GM12878 (cell line): ENCODE results near the gene ELF2. TPM values are rescaled to one million over a fixed set of nuclear protein-coding genes. Genes with fewer than 3 reads are reported as not detected.

Experiments used
- ATAC-seq: fragments of 200-7000 bp; cut with Tn5 transposase; 3 replicates; pipeline ENCODE4 v1.9.1; 2020; ENCODE audit warnings: mild to moderate bottlenecking, moderate library complexity
- BruUV-seq: library from RNA; stranded (reverse); fragments of 400-500 nt; replicated peaks from 2 replicates; lab custom pipeline; 2021; lab: Mats Ljungman, UMichigan
- CTCF ChIA-PET: fragments of 300-600 bp; sonication (Branson Sonifier 250); formaldehyde crosslinking; extraction: SDS; loops from one replicate; lab custom pipeline; 2021; ENCODE audit warnings: inconsistent platforms; lab: Yijun Ruan, JAX
- POLR2A ChIA-PET: fragments of 350-600 bp; formaldehyde crosslinking; extraction: SDS; loops from one replicate; lab custom pipeline; 2021; ENCODE audit warnings: inconsistent platforms; lab: Charles Lee
- RAD21 ChIA-PET: fragments of 300-600 bp; sonication (Branson Sonifier 250); formaldehyde crosslinking; loops from one replicate; lab custom pipeline; 2023; ENCODE audit warnings: antibody characterized with exemption; ENCODE audit not compliant: unreplicated experiment; lab: Charles Lee
- SMC1A ChIA-PET: fragments of 300-600 bp; sonication (Branson Sonifier 250); formaldehyde crosslinking; loops from one replicate; lab custom pipeline; 2023; ENCODE audit not compliant: unreplicated experiment, uncharacterized antibody; lab: Charles Lee
- DNase-seq: peaks from one replicate; pipeline ENCODE4 v3.0.0-alpha.2; 2011; ENCODE audit warnings: low read depth, low spot score
- FAIRE-seq: peaks from 3 replicates; lab custom pipeline; 2011; peaks lifted over from hg19 to GRCh38; lab: Jason Lieb, UNC
- H2AFZ ChIP-seq: 2 replicates; pipeline ENCODE4 v1.6.0; 2011; ENCODE audit warnings: low read depth, low read length, control low read depth; ENCODE audit not compliant: control insufficient read depth
- H3K27ac ChIP-seq: 2 replicates; pipeline ENCODE4 v1.5.1; 2011; ENCODE audit warnings: control low read depth; ENCODE audit not compliant: control insufficient read depth, insufficient read depth
- H3K27me3 ChIP-seq, 2 experiments: replicated peaks in 1 of 2; 2 replicates each; pipeline versions ENCODE4 v1.6.0 to v1.6.1; 2011; ENCODE audit warnings: low read length in 1 of 2; ENCODE audit not compliant: control insufficient read depth in 2 of 2, insufficient read depth in 2 of 2
- H3K36me3 ChIP-seq, 2 experiments: 2 replicates each; pipeline ENCODE4 v1.5.1; 2011; ENCODE audit warnings: low read length in 1 of 2; ENCODE audit not compliant: control insufficient read depth in 2 of 2, insufficient read depth in 2 of 2
- H3K4me1 ChIP-seq: 2 replicates; pipeline ENCODE4 v1.6.1; 2011; ENCODE audit warnings: mild to moderate bottlenecking, low read length, moderate library complexity, mixed read lengths; ENCODE audit not compliant: control insufficient read depth, insufficient read depth
- H3K4me2 ChIP-seq: 2 replicates; pipeline ENCODE4 v1.6.0; 2011; ENCODE audit warnings: control low read depth; ENCODE audit not compliant: control insufficient read depth, insufficient read depth
- H3K4me3 ChIP-seq: fragments of 200-600 bp; sonication (generic); 2 replicates; pipeline ENCODE4 v1.5.1; 2016
- H3K79me2 ChIP-seq: 2 replicates; pipeline ENCODE4 v1.6.0; 2011; ENCODE audit warnings: low read length; ENCODE audit not compliant: control insufficient read depth, insufficient read depth
- H3K9ac ChIP-seq: 2 replicates; pipeline ENCODE4 v1.8.0; 2011; ENCODE audit warnings: low read length, control low read depth, mixed read lengths; ENCODE audit not compliant: control insufficient read depth, insufficient read depth
- H3K9me3 ChIP-seq: replicated peaks from 3 replicates; pipeline ENCODE4 v1.5.1; 2011; ENCODE audit warnings: mild to moderate bottlenecking, low read length; ENCODE audit not compliant: control insufficient read depth, insufficient read depth
- H4K20me1 ChIP-seq: 2 replicates; pipeline ENCODE4 v1.6.0; 2011; ENCODE audit not compliant: control insufficient read depth, insufficient read depth
- BHLHE40 ChIP-seq, 2 experiments: fragments of 450-650 bp in 1 of 2; IDR thresholded peaks; 2 replicates each; pipeline ENCODE4 v1.6.1; 2011 to 2017; ENCODE audit warnings: low read depth in 2 of 2, borderline replicate concordance in 1 of 2, improper control_type of control experiment in 1 of 2, low read length in 1 of 2, mild to moderate bottlenecking in 1 of 2
- CHD1 ChIP-seq: IDR thresholded peaks from 2 replicates; pipeline ENCODE4 v1.6.1; 2012; ENCODE audit warnings: low read depth, low read length, improper control_type of control experiment
- FOXM1 ChIP-seq: IDR thresholded peaks from 2 replicates; pipeline ENCODE4 v1.6.1; 2012; ENCODE audit warnings: low read depth, mild to moderate bottlenecking, inconsistent platforms, low read length, moderate library complexity
- IKZF2 ChIP-seq, 2 experiments: fragments of 450-650 bp; IDR thresholded peaks; 2 replicates each; pipeline ENCODE4 v1.6.1; 2017; ENCODE audit warnings: mild to moderate bottlenecking in 2 of 2, moderate library complexity in 2 of 2
- RAD21 ChIP-seq: IDR thresholded peaks from 2 replicates; pipeline ENCODE4 v1.6.1; 2011; ENCODE audit warnings: mild to moderate bottlenecking, low read depth, low read length, moderate library complexity; ENCODE audit not compliant: insufficient read depth
- SMARCA5 ChIP-seq: fragments of 450-650 bp; IDR thresholded peaks from 2 replicates; pipeline ENCODE4 v1.6.1; 2017; ENCODE audit warnings: mild to moderate bottlenecking
- SMC3 ChIP-seq: IDR thresholded peaks from 2 replicates; pipeline ENCODE4 v1.6.1; 2011; ENCODE audit warnings: low read length, improper control_type of control experiment, borderline replicate concordance
- SPI1 ChIP-seq: IDR thresholded peaks from 2 replicates; pipeline ENCODE4 v1.6.1; 2011; ENCODE audit warnings: low read depth, mild to moderate bottlenecking, low read length, moderate library complexity, borderline replicate concordance; ENCODE audit not compliant: insufficient read depth
- YY1 ChIP-seq: IDR thresholded peaks from 2 replicates; pipeline ENCODE4 v1.6.1; 2011; ENCODE audit warnings: low read depth, mild to moderate bottlenecking, low read length
- WGBS: methylation state at CpG from one replicate; pipeline ENCODE4 v1.1.6; 2016; ENCODE audit warnings: low lambda C conversion rate; ENCODE audit not compliant: insufficient replicate concordance, insufficient coverage; ENCODE audit errors: missing lambda C conversion rate; 5-methylcytosine and 5-hydroxymethylcytosine counted together
- in situ Hi-C: fragments of 300-500 bp; cut with MboI; formaldehyde crosslinking; loops from 9 replicates; pipeline ENCODE4 v1.14.3; 2018; ENCODE audit warnings: mixed read lengths
- intact Hi-C: fragments of 100-400 bp; cut with micrococcal nuclease; formaldehyde crosslinking; loops from one replicate; pipeline ENCODE4 v1.14.2; 2022; ENCODE audit not compliant: unreplicated experiment
- polyA plus RNA-seq, 11 experiments: library from polyadenylated mRNA; depleted of rRNA in 4 of 11; unstranded in 6 of 11; stranded (reverse) in 5 of 11; fragments of >200 nt; fragmentation: Nextera tagmentation in 4 of 11; fragmentation: Illumina TruSeq in 1 of 11; extraction: Ambion mirVana in 4 of 11; extraction: Trizol in 1 of 11; gene quantifications; 1 replicate in 1 of 11; 2 replicates in 10 of 11; pipeline versions ENCODE4 v1.2.1 to v1.2.3, GENCODE V29; 2011 to 2016; ENCODE audit warnings: inconsistent platforms in 2 of 11, missing spikeins in 2 of 11, low read depth in 1 of 11
- total RNA-seq, 4 experiments: library from RNA; depleted of rRNA in 3 of 4; stranded (reverse); fragments of >200 nt in 3 of 4; fragmentation: Illumina TruSeq in 1 of 4; extraction: Trizol in 1 of 4; gene quantifications; 2 replicates each; pipeline versions ENCODE4 v1.2.1 to v1.2.3, GENCODE V29; 2013 to 2021
- TF ChIP-seq, protein P1 (sequence below), 3 experiments: IDR thresholded peaks in 2 of 3; conservative IDR thresholded peaks in 1 of 3; 2 replicates each; pipeline ENCODE4 v1.5.1; 2011; ENCODE audit warnings: low read depth in 3 of 3, low read length in 3 of 3, mild to moderate bottlenecking in 3 of 3, control low read depth in 2 of 3, moderate library complexity in 2 of 3, inconsistent platforms in 1 of 3, mixed read lengths in 1 of 3; ENCODE audit not compliant: control insufficient read depth in 2 of 3, insufficient read depth in 1 of 3; ENCODE audit errors: extremely low read depth in 1 of 3

Gene ELF2
- total and polyA plus RNA-seq, 10 of the 15 experiments (the other 5 are each of a cell fraction or from before 2014, with no cell fraction given), result 10.5 to 30.1 (median 20.5) TPM

DNA sequence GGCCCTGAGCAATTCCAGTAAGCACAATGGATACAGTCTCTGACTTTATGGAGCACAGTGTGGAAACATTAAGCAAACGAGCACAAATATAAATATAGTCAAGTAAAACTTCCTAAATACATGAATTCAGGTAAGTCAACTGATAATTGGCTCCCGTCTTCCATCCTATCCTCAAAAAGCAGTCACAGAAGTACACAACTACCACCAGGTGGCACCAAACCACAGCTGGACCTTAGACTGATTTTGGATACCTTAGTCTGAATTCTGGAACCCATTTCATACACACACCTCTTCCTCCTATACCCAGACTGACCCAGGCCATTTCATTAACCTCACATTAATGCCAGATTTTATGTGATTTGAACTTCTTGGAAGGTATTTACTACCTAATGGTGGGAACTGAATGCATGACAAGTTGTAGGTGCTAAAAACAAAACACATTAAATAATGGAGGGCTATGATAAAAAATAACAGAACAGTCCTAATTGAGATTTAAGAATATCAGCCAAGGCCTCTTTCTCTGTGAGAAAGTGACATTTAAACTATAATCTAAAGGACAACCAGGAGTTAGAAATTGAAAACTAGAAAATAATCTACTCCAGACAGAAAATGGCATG is 77.5 kb downstream of the ELF2 start:
- H3K27me3 ChIP-seq, result no peaks in the 10 kb centered on the region
- H2AFZ ChIP-seq, result no peak overlapping the region
- H3K9ac ChIP-seq, result no peak overlapping the region
- BruUV-seq, result no TSS peak
- no peaks in the 10 kb centered on the region for H3K4me1 ChIP-seq
- ChIA-PET SMC1A (interaction anchor here (0.9 to 3.9 kb wide), 19 partner anchors 9 to 200 kb away, joined by 3 to 26 read pairs (median 5); no protein-coding TSS in a partner anchor), POLR2A (no interaction called here), CTCF (interaction anchor here (0.5 to 6.7 kb wide), 25 partner anchors 9 to 539 kb away, joined by 3 to 69 read pairs (median 4); partner anchors contain the start of gene NAA15), RAD21 (interaction anchor here (1.2 to 4.2 kb wide), 5 partner anchors 69 to 196 kb away, joined by 4 to 27 read pairs (median 15); partner anchors contain the start of gene ELF2)
- WGBS, result 0% methylated on average over 2 of the region's 2 CpGs
- no peaks in the 10 kb centered on the region for H3K79me2 ChIP-seq
- DNase-seq (peak; percentile 45), FAIRE-seq (peak; percentile 91), ATAC-seq (peak; percentile 93)
- no peak overlapping the region for H3K4me2 ChIP-seq
- in situ Hi-C loops, result no loop called here
- peak; percentile 33; the same call in 1 of the 2 replicates for TF ChIP-seq SMARCA5
- TF ChIP-seq RAD21, result peak; percentile 92
- no peak for TF ChIP-seq SPI1
- 0 out of 2 replicates have a peak, but pooled peaks have one; percentile 59 for TF ChIP-seq FOXM1
- peak; percentile 95 for TF ChIP-seq SMC3
- TF ChIP-seq, protein P1, sequence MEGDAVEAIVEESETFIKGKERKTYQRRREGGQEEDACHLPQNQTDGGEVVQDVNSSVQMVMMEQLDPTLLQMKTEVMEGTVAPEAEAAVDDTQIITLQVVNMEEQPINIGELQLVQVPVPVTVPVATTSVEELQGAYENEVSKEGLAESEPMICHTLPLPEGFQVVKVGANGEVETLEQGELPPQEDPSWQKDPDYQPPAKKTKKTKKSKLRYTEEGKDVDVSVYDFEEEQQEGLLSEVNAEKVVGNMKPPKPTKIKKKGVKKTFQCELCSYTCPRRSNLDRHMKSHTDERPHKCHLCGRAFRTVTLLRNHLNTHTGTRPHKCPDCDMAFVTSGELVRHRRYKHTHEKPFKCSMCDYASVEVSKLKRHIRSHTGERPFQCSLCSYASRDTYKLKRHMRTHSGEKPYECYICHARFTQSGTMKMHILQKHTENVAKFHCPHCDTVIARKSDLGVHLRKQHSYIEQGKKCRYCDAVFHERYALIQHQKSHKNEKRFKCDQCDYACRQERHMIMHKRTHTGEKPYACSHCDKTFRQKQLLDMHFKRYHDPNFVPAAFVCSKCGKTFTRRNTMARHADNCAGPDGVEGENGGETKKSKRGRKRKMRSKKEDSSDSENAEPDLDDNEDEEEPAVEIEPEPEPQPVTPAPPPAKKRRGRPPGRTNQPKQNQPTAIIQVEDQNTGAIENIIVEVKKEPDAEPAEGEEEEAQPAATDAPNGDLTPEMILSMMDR (IDR thresholded peaks at IDR 0.05 in 2 of 3, conservative IDR thresholded peaks at IDR 0.05 in 1 of 3; ENCODE audit: control insufficient read depth in 2 of 3, extremely low read depth in 1 of 3, insufficient read depth in 1 of 3, low read depth in 3 of 3, low read length in 3 of 3), result peak; percentile 81 to 88 (median 83)
- 0 out of 4 replicates have a peak, but pooled peaks of 1 of the 2 experiments have one; percentile 38 for TF ChIP-seq BHLHE40 (IDR thresholded peaks at IDR 0.05; ENCODE audit: borderline replicate concordance in 1 of 2, low read depth in 2 of 2, low read length in 1 of 2)
- TF ChIP-seq YY1, result peak; percentile 64
- no peak for TF ChIP-seq CHD1
- no peak for TF ChIP-seq IKZF2 (IDR thresholded peaks at IDR 0.05)
- no peaks in the 10 kb centered on the region for H3K36me3 ChIP-seq
- H3K4me3 ChIP-seq, result no peak overlapping the region
- H3K9me3 ChIP-seq, result no peaks in the 10 kb centered on the region
- intact Hi-C loops, result loop anchor here (1.0 to 2.0 kb wide), 5 partner anchors 68 to 431 kb away; no protein-coding TSS in a partner anchor
- H4K20me1 ChIP-seq, result no peaks in the 10 kb centered on the region
- no peak overlapping the region for H3K27ac ChIP-seq
